Esophagus (tissue), 2 donors: ENCODE measurements around the gene LRRC46. TPM values are rescaled to one million over a fixed set of nuclear protein-coding genes. Genes with fewer than 3 reads are reported as not detected.

ENCODE experiments used
- H3K27ac ChIP-seq, 2 donors: one replicate each; pipeline ENCODE4 v1.5.1; 2013; ENCODE audit warnings: low read depth in 2 of 2, mild to moderate bottlenecking in 2 of 2, inconsistent platforms in 1 of 2, low read length in 1 of 2, moderate library complexity in 1 of 2
- H3K27me3 ChIP-seq, 2 donors: one replicate each; pipeline ENCODE4 v1.6.1; 2013; ENCODE audit warnings: low read length in 2 of 2, control low read depth in 1 of 2, mild to moderate bottlenecking in 1 of 2; ENCODE audit not compliant: insufficient read depth in 2 of 2, control insufficient read depth in 1 of 2
- H3K36me3 ChIP-seq, 2 donors: one replicate each; pipeline ENCODE4 v1.6.1; 2013; ENCODE audit warnings: low read length in 1 of 2; ENCODE audit not compliant: control insufficient read depth in 2 of 2, insufficient read depth in 2 of 2
- H3K4me1 ChIP-seq, 2 donors: one replicate each; pipeline ENCODE4 v1.6.1; 2013; ENCODE audit warnings: low read length in 1 of 2; ENCODE audit not compliant: control insufficient read depth in 2 of 2, insufficient read depth in 2 of 2
- H3K4me3 ChIP-seq, 2 donors: one replicate each; pipeline ENCODE4 v1.5.1; 2013; ENCODE audit warnings: low read length in 2 of 2, mild to moderate bottlenecking in 2 of 2, low read depth in 1 of 2, moderate library complexity in 1 of 2
- H3K9me3 ChIP-seq, 2 donors: one replicate each; pipeline ENCODE4 v1.6.1; 2013; ENCODE audit warnings: mild to moderate bottlenecking in 2 of 2, low read depth in 1 of 2, low read length in 1 of 2, moderate library complexity in 1 of 2; ENCODE audit not compliant: control insufficient read depth in 2 of 2, insufficient read depth in 1 of 2
- WGBS, 2 donors: extraction: QIAGEN DNeasy Blood & Tissue Kit; methylation state at CpG; one replicate each; pipeline ENCODE4 v1.1.7; 2013; 5-methylcytosine and 5-hydroxymethylcytosine counted together
- polyA plus RNA-seq, 2 donors: library from polyadenylated mRNA; stranded (reverse); fragments of 200-250 nt; gene quantifications; one replicate each; pipeline ENCODE4 v1.2.3, GENCODE V29; 2013
- donor health status: healthy with polysubstance abuse.
- donor health status: Bipolar disorder and iron deficiency.

Gene LRRC46
- polyA plus RNA-seq, 2 donors: 0.25 to 0.53 TPM

DNA sequence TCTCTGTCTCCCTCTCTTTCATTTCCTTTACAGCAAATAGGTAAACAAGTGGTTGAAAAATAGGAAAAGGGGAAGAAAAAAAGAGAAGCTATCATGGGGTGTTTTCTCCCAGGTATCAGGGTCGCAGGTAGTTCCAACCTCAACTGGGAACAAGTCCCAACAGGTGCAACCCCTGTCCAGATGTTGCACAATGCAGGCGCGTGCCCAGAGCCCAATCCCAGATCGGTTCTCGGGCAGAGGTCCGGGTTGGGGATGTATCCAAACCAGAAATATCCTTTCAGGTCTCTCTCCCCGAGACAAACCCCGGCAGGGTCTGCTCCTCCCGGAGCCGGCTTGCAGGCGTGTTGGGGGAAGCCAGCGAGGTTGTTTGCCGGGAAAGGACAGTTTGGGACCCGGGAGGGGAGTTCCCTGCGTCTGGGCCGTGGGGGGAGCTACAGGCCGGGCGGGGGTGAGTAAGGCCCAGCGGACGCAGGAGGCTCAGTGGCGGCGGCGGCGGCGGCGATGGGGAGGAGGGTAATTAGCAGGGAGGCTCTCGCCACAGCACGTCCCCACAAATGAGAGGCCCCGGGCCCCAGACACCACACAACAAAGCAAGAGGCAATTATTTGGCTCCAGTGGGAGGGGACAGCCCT is 40.7 kb downstream of the LRRC46 start:
- no peaks in the 10 kb centered on the region for H3K36me3 ChIP-seq
- H3K4me3 ChIP-seq: no peak overlapping the region
- no peaks in the 10 kb centered on the region for H3K9me3 ChIP-seq
- H3K27me3 ChIP-seq: no peaks in the 10 kb centered on the region
- H3K4me1 ChIP-seq: peaks cover 0 to 6% of the 10 kb centered on the region in 2 donors
- no peak overlapping the region for H3K27ac ChIP-seq
- WGBS, 2 donors: 17 to 22% methylated on average over 29 of the region's 29 CpGs

GRCh38 chr17:47872651-47873161 is 41.2 kb downstream of the LRRC46 start:
- no peaks in the 10 kb centered on the region for H3K27me3 ChIP-seq
- peaks cover 0 to 6% of the 10 kb centered on the region in 2 donors for H3K4me1 ChIP-seq
- no peaks in the 10 kb centered on the region for H3K9me3 ChIP-seq
- no peaks in the 10 kb centered on the region for H3K36me3 ChIP-seq
- no peak overlapping the region for H3K27ac ChIP-seq
- no peak overlapping the region for H3K4me3 ChIP-seq
- 27 to 41% methylated on average over 14 to 15 of the region's 15 CpGs for WGBS, 2 donors

DNA sequence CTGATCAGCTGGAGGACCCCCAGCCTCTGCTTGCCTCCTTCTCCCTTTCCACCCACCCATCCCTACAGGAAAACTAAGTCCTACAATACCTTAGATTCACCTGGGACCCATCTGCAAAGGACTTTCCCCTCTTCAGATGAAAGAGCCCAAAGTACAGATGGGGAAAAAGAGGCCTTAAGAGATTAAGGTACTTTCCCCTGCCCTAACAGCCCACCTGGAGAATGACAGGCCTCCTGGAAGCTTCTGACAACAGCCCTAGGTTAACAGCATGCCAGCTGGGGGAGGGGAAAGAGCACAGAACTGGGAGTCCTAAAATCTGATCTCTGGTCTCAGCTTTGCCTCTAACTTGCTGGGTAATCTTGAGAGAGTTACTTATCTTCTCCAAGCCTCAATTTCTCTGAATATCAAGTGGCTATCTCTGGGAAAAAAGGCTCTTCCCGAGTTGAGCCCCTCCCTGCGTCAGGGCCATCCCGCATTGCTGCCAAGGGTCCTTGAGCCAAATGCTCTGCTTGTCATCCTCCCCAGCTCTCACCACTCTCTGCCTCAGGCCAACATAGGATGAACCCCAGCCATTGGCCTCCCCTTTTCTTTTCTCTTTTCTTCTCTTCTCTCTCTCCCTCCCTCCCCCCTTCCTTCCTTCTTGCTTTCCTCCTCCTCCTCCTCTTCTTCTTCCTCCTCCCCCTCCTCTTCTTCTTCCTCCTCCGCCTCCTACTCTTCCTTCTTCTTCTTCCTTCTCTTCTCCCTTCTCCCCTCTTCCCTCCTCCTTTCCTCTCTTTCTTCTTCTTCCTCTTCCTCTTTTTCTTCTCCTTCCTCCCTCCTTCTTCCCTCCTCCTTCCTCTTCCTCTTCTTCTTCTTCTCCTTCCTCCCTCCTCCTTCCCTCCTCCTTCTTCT is 42.0 kb downstream of the LRRC46 start:
- Histone ChIP-seq H3K27ac (no peak overlapping the region), H3K27me3 (no peaks in the 10 kb centered on the region), H3K4me3 (no peak overlapping the region), H3K36me3 (no peaks in the 10 kb centered on the region), H3K9me3 (no peaks in the 10 kb centered on the region), H3K4me1 (peaks cover 0 to 6% of the 10 kb centered on the region in 2 donors)
- 68% methylated on average over 4 of the region's 4 CpGs for WGBS, 2 donors

GRCh38 chr17:47875011-47875985 is 43.8 kb downstream of the LRRC46 start:
- Histone ChIP-seq H3K9me3 (no peaks in the 10 kb centered on the region), H3K27me3 (no peaks in the 10 kb centered on the region), H3K27ac (no peak overlapping the region), H3K4me1 (peaks cover 0 to 6% of the 10 kb centered on the region in 2 donors), H3K4me3 (no peak overlapping the region), H3K36me3 (no peaks in the 10 kb centered on the region)
- WGBS, 2 donors: 53 to 61% methylated on average over 11 of the region's 11 CpGs

DNA sequence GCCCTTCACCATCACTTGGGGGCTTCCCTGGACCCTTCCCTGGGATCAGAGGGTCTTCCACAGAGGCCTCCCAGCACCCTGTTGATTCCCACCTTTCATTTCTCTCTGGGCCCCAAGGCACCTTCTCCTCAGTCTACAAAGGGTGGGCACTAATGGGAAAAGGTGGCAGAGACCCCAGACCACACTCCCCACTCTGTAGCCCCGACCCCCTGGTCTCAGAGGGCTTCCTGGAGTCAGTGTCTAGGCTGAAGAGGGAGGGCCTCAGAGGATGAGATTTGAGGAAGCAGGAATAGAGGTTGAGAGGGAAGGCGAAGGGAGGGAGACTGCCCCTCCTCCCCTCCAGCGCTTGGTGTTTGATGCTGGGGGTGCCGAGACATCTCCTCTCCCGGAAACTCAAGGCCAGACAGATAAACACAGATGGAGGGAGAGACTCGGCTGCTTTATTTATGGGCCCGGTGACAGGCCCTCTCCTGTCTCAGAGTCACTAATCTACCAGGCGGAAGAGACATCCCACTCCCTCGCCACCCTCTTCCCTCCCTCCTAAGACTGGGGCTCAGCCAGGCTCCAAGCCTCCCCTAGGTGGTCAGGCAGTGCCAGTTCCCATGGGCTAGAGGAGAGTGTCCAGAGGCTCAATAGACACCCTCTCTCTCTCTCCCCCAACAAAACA is 46.0 kb downstream of the LRRC46 start:
- no peak overlapping the region for H3K27ac ChIP-seq

DNA sequence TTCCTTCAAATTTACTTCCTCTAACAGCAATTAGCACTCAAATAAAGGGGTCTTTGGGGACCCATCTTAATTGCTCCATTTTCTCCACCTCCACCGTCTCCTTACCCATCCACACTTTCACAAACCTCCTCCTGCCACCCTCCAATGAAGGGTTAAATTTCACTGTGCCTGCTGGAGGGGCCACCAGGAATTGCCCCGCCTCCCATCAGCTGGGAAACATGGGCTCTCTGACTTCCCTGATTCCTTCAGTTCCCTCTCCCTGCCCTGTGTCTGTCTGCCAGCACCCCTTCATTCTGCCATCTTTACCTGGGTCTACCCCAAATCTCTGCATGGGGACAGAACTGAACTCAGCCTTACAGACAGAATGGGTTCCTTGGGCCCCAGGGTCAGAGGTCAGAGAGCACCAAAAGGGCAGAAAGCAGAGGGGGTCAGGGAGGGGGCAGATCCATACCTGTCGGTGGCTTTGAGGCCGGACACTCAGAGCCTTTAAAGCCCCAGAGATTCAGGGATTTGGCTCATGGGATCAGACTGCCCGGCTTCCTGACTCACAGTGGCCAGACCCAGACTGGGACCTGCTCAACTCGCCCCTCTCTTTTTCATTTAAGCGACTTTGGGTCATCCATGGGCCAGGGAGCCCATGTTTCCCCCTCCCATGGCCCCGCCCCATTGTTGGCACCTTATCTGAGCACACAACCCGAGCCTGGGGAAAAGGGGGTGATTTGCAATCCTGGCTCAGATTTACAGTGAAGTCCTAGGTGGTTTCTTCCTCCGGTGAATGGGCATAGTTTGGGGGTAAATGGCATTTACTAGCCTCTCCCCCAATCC is 46.9 kb downstream of the LRRC46 start:
- H3K4me3 ChIP-seq: no peak overlapping the region
- H3K36me3 ChIP-seq: no peaks in the 10 kb centered on the region
- H3K4me1 ChIP-seq: peaks cover 0 to 10% of the 10 kb centered on the region in 2 donors
- WGBS, 2 donors: 47 to 53% methylated on average over 10 of the region's 10 CpGs
- no peak overlapping the region for H3K27ac ChIP-seq
- no peaks in the 10 kb centered on the region for H3K27me3 ChIP-seq
- no peaks in the 10 kb centered on the region for H3K9me3 ChIP-seq

More for the DNA sequence above, 46.0 kb downstream of the LRRC46 start:
- WGBS, 2 donors: 61% methylated on average over 9 of the region's 9 CpGs
- Histone ChIP-seq H3K36me3 (no peaks in the 10 kb centered on the region), H3K4me1 (peaks cover 0 to 5% of the 10 kb centered on the region in 2 donors), H3K9me3 (no peaks in the 10 kb centered on the region), H3K27me3 (no peaks in the 10 kb centered on the region), H3K4me3 (no peak overlapping the region)

GRCh38 chr17:47879028-47879585 is 47.6 kb downstream of the LRRC46 start:
- Histone ChIP-seq H3K27me3 (no peaks in the 10 kb centered on the region), H3K36me3 (no peaks in the 10 kb centered on the region)

GRCh38 chr17:47879776-47880454 is 48.4 kb downstream of the LRRC46 start:
- no peak overlapping the region for H3K27ac ChIP-seq
- peaks cover 0 to 11% of the 10 kb centered on the region in 2 donors for H3K4me1 ChIP-seq
- no peaks in the 10 kb centered on the region for H3K36me3 ChIP-seq
- H3K9me3 ChIP-seq: no peaks in the 10 kb centered on the region
- H3K27me3 ChIP-seq: no peaks in the 10 kb centered on the region
- no peak overlapping the region for H3K4me3 ChIP-seq
- 83% methylated on average over 8 of the region's 8 CpGs for WGBS, 2 donors

More at GRCh38 chr17:47879028-47879585, 47.6 kb downstream of the LRRC46 start:
- Histone ChIP-seq H3K27ac (no peak overlapping the region), H3K4me1 (peaks cover 0 to 11% of the 10 kb centered on the region in 2 donors), H3K9me3 (no peaks in the 10 kb centered on the region), H3K4me3 (no peak overlapping the region)
- WGBS, 2 donors: 66 to 68% methylated on average over 2 of the region's 2 CpGs
